Adipose tissue (tissue), 3 donors: Measurements from ENCODE around the gene MTHFD1L. TPM values are rescaled to one million over a fixed set of nuclear protein-coding genes. Genes with fewer than 3 reads are reported as not detected.

Experiments
- H3K27ac ChIP-seq: one replicate; pipeline ENCODE4 v1.5.1; 2013; ENCODE audit warnings: low read depth, low read length
- WGBS, 3 donors: extraction: QIAGEN DNeasy Blood & Tissue Kit; methylation state at CpG; one replicate each; pipeline ENCODE4 v1.1.7; 2013; 5-methylcytosine and 5-hydroxymethylcytosine counted together
- polyA plus RNA-seq, 3 donors: library from polyadenylated mRNA; stranded (reverse); fragments of 200-250 nt; gene quantifications; one replicate each; pipeline ENCODE4 v1.2.3, GENCODE V29; 2013
- donor health status: healthy with polysubstance abuse.
- donor health status: Bipolar disorder and iron deficiency.
- donor health status: healthy.

MTHFD1L gene
- polyA plus RNA-seq, 3 donors, result 3.9 to 11.3 (median 4.4) TPM

GRCh38 chr6:150964765-150965164 lies 99.3 kb downstream of the MTHFD1L start:
- 92 to 94% (median 93%) methylated on average over 2 of the region's 2 CpGs for WGBS, 3 donors
- no peak overlapping the region for H3K27ac ChIP-seq

GRCh38 chr6:150966786-150967185 lies 101.3 kb downstream of the MTHFD1L start:
- 73 to 90% (median 90%) methylated on average over 6 of the region's 6 CpGs for WGBS, 3 donors
- no peak overlapping the region for H3K27ac ChIP-seq

GRCh38 chr6:150967381-150967780 lies 101.9 kb downstream of the MTHFD1L start:
- H3K27ac ChIP-seq, result no peak overlapping the region
- WGBS, 3 donors, result 81 to 89% (median 82%) methylated on average over 6 of the region's 6 CpGs

- 80 to 87% (median 84%) methylated on average over 8 of the region's 8 CpGs for WGBS, 3 donors
- no peak overlapping the region for H3K27ac ChIP-seq
Observed at GRCh38 chr6:150967910-150968309, 102.4 kb downstream of the MTHFD1L start.

- no peak overlapping the region for H3K27ac ChIP-seq
- WGBS, 3 donors, result 88 to 97% (median 94%) methylated on average over 4 of the region's 4 CpGs
Observed at GRCh38 chr6:150969901-150970300, 104.4 kb downstream of the MTHFD1L start.

GRCh38 chr6:150971219-150971618 lies 105.7 kb downstream of the MTHFD1L start:
- no peak overlapping the region for H3K27ac ChIP-seq
- 76 to 89% (median 81%) methylated on average over 8 of the region's 8 CpGs for whole genome bisulfite sequencing, 3 donors

GRCh38 chr6:150975136-150975535 lies 109.6 kb downstream of the MTHFD1L start:
- WGBS, 3 donors, result 92 to 97% (median 97%) methylated on average over 6 of the region's 6 CpGs
- H3K27ac ChIP-seq, result no peak overlapping the region

- WGBS, 3 donors, result 50 to 83% (median 52%) methylated on average over 2 of the region's 2 CpGs
- H3K27ac ChIP-seq, result no peak overlapping the region
Observed at GRCh38 chr6:150977281-150977680, 111.8 kb downstream of the MTHFD1L start.

GRCh38 chr6:150978624-150979023 lies 113.1 kb downstream of the MTHFD1L start:
- WGBS, 3 donors, result 84 to 90% (median 84%) methylated on average over 10 of the region's 10 CpGs
- H3K27ac ChIP-seq, result no peak overlapping the region

- WGBS, 3 donors, result 89 to 92% (median 91%) methylated on average over 6 of the region's 6 CpGs
- no peak overlapping the region for H3K27ac ChIP-seq
Observed at GRCh38 chr6:150979826-150980350, 114.4 kb downstream of the MTHFD1L start.

GRCh38 chr6:150981095-150981494 lies 115.6 kb downstream of the MTHFD1L start:
- 68 to 78% (median 69%) methylated on average over 11 of the region's 11 CpGs for WGBS, 3 donors
- H3K27ac ChIP-seq, result no peak overlapping the region

GRCh38 chr6:150981669-150982068 lies 116.2 kb downstream of the MTHFD1L start:
- no peak overlapping the region for H3K27ac ChIP-seq
- WGBS, 3 donors, result 82 to 88% (median 83%) methylated on average over 2 of the region's 2 CpGs

GRCh38 chr6:150987371-150987828 lies 121.9 kb downstream of the MTHFD1L start:
- 82 to 85% (median 82%) methylated on average over 7 of the region's 7 CpGs for WGBS, 3 donors
- no peak overlapping the region for H3K27ac ChIP-seq

- WGBS, 3 donors, result 63 to 71% (median 67%) methylated on average over 5 of the region's 5 CpGs
- H3K27ac ChIP-seq, result no peak overlapping the region
Observed at GRCh38 chr6:150987855-150988464, 122.5 kb downstream of the MTHFD1L start.

- 47 to 68% (median 51%) methylated on average over 3 of the region's 3 CpGs for WGBS, 3 donors
- H3K27ac ChIP-seq, result no peak overlapping the region
Observed at GRCh38 chr6:150991487-150991886, 126.0 kb downstream of the MTHFD1L start.

- no peak overlapping the region for H3K27ac ChIP-seq
- WGBS, 3 donors, result 93 to 97% (median 95%) methylated on average over 2 of the region's 2 CpGs
Observed at GRCh38 chr6:150992262-150992661, 126.8 kb downstream of the MTHFD1L start.

- WGBS, 3 donors, result 87 to 92% (median 89%) methylated on average over 5 of the region's 5 CpGs
- no peak overlapping the region for H3K27ac ChIP-seq
Observed at GRCh38 chr6:150992703-150993102, 127.2 kb downstream of the MTHFD1L start.

GRCh38 chr6:150993253-150993652 lies 127.8 kb downstream of the MTHFD1L start:
- H3K27ac ChIP-seq, result no peak overlapping the region
- 93 to 95% (median 94%) methylated on average over 7 of the region's 7 CpGs for WGBS, 3 donors

- 96 to 100% (median 97%) methylated on average over 1 of the region's 1 CpG for WGBS, 3 donors
- H3K27ac ChIP-seq, result no peak overlapping the region
Observed at GRCh38 chr6:150994026-150994425, 128.5 kb downstream of the MTHFD1L start.

- H3K27ac ChIP-seq, result no peak overlapping the region
- WGBS, 3 donors, result 94 to 96% (median 95%) methylated on average over 6 of the region's 6 CpGs
Observed at GRCh38 chr6:150996968-150997367, 131.5 kb downstream of the MTHFD1L start.
